ENCODE data around the gene SH3RF3.

Gene SH3RF3

DNA sequence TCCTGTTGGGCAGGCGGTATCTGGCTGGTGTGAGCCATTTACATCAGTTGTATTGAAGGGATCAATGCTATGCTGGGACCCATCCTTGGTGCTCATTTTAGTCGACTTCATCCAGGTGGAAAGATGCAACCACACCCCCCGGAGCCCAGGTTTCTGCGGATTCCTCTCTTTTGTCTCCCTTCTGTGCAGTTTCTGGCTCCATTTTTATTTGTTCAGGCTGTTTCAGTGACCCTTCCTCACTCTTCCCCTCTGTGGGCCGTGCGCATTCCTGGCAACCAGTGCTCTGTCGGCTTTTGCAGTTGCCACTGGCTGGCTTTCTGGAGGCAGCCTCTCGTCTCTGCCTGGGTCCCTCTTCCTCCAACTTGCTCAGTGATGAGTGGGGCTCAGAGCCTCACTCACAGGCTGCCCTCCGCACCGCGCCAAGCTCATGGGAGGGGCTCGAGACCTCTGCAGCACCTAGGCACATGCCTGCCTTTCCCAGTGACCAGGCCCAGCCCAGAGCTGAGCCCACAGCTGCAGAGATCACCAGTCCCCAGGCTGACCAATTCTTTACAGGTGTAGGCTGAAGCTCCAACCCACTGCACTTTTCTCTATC lies 12.1 kb downstream of the SH3RF3 start:
- DNase-seq = no peak

DNA sequence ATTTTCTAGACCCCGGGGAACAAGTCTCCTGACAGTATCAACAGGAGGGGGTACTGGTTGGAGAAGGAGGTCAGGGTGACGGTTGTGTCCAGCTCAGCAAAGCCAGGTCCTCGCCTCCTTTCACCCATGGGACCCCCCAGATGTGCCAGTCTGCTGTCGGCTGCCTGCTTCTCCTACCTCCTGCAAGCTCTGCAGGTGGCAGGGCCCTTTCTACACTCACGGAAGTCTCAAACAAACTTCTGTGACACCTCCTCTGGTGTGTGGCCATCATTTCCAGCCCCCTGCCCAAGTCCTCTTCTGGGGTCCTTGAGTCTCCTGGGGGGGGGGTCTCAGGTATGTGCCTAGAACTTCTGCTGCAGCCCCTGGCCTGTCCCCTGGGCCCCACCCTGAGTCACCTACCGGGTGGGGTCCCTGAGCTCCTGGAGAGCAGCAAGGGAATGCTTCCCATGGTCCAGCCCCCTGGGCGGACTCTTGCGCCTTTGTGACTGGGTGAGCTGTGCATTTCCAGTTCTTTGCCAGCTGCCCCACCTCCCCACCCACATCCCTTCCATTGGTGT lies 12.8 kb downstream of the SH3RF3 start:
- DNase-seq = no peak

- DNase-seq = no peak
These were observed 13.6 kb downstream of the SH3RF3 start for GRCh38 chr2:109142416-109143210.

DNA sequence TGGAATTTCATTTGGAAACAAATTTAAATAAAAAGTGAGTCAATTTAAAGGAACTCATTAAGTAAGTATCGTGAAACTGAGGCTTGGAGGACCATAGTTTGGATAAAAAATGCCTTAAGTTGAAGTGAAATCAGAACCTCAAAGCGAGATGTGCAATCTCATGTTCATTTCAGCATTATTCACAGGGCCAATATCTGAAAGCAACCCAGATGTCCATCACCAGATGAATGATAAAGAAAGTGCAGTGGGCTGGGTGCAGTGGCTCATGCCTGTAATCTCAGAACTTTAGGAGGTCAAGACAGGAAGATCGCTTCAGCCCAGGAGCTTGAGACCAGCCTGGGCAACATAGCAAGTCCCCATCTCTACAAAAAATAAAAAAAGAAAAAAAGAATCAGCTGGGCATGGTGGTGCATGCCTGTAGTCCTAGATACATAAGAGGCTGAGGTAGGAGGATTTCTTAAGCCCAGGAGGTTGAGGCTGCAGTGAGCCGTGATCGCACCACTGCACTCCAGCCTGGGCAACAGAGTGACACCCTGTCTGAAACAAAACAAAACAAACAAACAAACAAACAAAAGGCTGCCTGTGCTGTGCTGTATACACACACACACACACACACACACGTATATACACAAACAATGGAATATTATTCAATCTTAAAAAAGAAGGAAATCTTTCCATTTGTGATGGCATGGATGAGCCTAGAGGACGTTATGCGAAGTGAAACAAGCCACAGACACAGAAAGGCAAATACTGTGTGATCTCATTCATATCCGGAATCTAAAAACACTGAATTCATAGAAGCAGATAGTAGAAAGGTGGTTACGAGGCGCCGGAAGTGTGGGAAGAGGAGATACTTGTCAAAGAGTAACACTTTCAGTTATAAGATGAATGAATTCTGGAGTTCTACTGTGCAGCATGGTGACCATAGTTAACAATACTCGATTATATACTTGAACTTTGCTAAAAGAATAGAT lies 14.5 kb downstream of the SH3RF3 start:
- DNase-seq = peak; percentile 81

GRCh38 chr2:109144271-109144670 lies 15.3 kb downstream of the SH3RF3 start:
- peak; percentile 26 for DNase-seq

DNA sequence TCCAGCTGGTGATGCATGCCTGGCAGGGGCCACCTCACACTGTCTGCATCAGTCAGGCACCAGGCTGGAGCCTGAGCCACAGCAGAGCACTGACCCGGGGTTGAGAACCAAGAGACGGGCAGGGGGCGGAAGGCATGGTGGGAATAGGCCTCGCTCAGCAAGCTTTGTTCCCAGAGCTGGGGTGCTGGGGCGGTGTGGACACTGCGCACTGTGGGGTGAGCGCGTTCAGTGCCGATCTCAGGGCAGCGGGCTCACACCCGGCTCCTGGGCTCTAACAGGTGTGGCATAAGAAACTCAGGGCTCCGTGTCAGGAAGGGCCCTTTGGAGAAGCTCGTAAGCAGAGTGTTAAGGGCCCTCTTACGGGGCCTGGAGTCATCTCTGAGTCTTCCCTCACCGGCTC lies 15.7 kb downstream of the SH3RF3 start:
- DNase-seq = no peak

DNA sequence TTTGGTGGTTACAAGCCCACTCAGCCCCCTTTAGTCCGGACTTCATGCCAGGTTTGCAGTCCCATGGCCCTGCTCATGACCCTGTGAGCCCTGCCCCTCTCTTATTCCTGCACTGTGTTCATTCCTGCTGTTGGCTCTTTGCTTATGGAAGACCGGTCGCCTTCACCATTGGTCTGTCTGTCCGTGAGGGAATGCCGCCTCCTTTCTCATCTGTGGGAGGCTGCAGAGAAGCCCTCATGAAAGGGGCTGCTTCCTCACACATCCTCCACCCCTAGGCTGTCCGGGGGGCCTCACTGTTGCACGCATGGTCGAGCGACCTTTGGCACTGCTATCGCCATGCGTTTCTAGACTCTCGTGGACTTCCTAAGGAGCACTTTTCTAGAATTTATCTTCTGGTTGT lies 16.3 kb downstream of the SH3RF3 start:
- no peak for DNase-seq

GRCh38 chr2:109147405-109147804 lies 18.4 kb downstream of the SH3RF3 start:
- no peak for DNase-seq

DNA sequence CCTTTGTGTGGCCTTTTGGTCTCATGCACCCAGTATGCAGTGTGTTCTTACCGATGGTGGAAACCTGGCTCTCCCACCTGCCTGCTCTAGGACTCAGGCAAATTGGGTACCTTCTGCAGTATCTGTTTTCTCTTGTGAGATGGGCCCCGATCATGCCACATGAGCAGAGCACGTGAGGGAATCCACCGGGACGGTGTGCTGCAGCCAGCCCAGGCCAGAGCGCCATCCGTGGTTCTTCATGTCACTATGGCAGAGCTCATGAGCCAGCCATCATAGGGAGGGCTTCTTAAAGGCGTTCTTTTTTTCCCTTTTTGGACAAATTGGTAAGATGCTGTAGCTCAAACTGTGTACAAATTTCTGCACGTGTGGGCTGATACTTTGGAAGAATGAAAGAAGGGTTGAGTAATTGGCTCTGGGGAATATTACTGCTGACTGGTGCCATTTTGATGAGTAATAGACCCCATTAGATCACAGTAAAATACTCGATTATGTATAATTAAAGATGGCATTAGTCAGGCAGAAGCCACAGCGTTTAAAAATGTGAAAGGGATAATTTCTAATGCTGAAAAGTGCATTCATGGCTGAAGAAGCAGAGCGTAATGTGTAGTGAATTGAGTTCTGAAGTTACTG lies 19.2 kb downstream of the SH3RF3 start:
- DNase-seq = no peak

DNA sequence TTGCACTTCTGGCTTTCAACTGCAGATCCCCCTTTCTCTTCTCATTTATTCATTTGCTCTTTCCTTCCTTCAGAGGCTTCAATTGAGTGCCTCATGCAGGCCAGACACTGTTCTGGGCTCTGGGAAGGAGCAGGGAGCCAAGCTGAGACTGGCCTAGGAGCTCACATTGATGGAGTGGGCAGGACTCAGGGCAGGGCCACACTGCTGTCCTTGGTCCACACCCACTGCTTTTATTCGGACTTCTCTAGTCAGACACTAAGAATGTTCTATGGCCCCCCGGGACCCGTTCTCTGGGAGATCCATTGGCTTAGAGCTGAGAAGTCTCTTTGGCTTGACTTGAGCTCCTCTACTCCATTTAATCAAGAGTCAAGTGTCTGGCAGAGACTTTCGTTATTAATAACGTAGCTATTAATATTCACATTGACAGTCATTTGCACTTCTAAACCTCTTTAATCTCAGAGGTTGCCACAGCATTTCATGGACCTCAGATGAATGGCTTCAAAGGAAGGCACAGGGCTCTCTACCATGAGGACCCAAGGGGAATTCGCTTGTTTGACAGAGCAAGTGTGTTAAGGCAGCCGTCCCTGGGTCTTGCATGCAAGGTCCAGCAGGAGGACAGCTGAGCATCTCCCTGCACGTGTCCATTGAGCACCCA lies 20.1 kb downstream of the SH3RF3 start:
- DNase-seq = no peak

DNA sequence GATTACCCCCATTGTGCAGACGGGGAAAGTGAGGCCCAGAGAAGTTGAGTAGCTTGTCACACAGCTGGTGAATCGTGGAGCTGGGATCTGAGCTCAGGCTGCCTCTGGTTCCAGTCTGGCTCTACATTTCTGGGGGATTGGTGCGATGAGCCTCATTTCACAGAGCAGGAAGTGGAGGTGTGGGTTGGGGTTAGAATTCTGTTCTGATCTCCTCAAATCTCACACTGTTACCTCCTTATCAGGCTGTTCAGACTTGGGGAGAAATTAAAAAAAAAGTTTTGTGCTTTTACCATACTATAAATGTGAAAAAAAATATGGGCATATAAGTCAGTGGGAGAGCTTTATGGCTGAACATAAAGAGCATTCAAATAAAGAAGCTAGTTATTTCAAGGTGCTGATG lies 21.6 kb downstream of the SH3RF3 start:
- DNase-seq = no peak

DNA sequence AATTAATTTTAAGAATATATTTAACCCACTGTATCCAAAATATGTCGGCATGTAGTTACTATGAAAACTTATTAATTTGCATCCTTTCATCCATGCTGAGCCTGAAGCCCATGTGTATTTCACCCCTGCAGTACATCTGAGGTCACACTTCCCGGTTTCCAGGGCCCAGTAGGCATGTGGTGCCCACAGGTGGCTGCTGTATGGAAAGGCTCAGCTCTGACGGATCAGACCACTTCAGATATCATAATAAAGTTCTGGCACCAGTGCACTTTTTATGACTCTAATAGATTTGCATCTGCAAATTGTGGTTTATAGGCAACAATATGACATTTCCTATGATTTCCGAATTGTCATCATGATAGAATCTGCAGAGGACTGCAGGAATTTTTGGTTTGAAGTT lies 22.5 kb downstream of the SH3RF3 start:
- DNase-seq = no peak

GRCh38 chr2:109153005-109153784 lies 24.2 kb downstream of the SH3RF3 start:
- DNase-seq = no peak

DNA sequence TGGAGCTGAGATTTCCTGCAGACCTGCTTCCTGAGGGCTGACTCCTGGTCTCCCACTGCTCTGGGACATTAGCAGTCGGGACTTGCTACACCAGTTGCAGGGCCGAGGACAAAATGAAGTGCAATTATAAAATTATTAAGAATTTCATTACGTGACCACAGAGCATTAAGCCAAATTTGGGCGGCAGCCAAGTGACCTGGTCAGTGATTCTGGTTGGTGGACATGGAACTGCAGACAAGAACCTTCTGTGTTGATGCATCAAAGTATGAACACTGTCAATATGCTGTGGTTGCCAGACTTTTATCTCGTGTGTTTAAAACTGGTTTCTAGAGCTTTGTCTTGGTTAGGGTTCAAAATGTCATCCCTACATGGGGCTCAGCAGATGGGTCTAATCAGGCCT lies 24.8 kb downstream of the SH3RF3 start:
- DNase-seq = no peak

GRCh38 chr2:109154226-109154625 lies 25.2 kb downstream of the SH3RF3 start:
- no peak for DNase-seq

GRCh38 chr2:109155553-109156451 lies 26.8 kb downstream of the SH3RF3 start:
- DNase-seq = no peak

- DNase-seq = no peak
These were observed 28.6 kb downstream of the SH3RF3 start for GRCh38 chr2:109157563-109158105.

GRCh38 chr2:109158237-109158636 lies 29.2 kb downstream of the SH3RF3 start:
- DNase-seq = no peak

DNA sequence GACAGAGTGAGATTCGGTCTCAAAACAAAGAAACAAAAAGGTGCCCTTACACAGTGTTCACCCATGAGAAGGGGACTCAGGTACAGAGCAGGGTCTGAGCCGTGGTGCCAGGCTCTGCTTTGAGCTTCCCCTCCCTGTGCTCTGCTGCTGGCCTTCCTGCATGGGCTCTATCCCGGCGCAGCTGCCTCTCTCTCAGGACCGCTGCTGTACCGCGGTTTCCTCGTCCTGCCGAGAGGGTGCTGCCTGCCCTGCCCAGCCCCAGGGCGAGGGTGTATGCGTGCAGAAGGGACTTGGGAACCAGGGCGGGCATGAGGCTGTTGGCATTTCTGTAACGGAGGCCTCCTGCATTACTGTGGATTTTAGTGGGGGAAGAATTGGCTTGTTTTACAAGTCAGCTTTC lies 30.1 kb downstream of the SH3RF3 start:
- DNase-seq = no peak

Measured in activated CD4-positive, alpha-beta T cell treated with anti-CD3 and anti-CD28 coated beads, Interleukin-2, Interleukin-6, amounts not matched to agents 100 ng/mL and 50 ng/mL, durations not matched to agents 16 hours and 8 hours (primary cell).